Activated CD4-positive, alpha-beta T cell treated with anti-CD3 and anti-CD28 coated beads, Interleukin-2, amount 50 U/mL, for 4 hours (primary cell): ENCODE measurements around the gene ASB12.
"Not testable (repeated sequence)": the region's sequence is repeated elsewhere in the genome, so short reads cannot be mapped to it uniquely, and the experiment has no call there.

Experiments
- DNase-seq, 2 experiments: peaks; one replicate each; pipeline ENCODE4 v3.0.0-alpha.2; 2020

ASB12 gene, protein sequence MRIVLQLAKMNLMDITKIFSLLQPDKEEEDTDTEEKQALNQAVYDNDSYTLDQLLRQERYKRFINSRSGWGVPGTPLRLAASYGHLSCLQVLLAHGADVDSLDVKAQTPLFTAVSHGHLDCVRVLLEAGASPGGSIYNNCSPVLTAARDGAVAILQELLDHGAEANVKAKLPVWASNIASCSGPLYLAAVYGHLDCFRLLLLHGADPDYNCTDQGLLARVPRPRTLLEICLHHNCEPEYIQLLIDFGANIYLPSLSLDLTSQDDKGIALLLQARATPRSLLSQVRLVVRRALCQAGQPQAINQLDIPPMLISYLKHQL

DNA sequence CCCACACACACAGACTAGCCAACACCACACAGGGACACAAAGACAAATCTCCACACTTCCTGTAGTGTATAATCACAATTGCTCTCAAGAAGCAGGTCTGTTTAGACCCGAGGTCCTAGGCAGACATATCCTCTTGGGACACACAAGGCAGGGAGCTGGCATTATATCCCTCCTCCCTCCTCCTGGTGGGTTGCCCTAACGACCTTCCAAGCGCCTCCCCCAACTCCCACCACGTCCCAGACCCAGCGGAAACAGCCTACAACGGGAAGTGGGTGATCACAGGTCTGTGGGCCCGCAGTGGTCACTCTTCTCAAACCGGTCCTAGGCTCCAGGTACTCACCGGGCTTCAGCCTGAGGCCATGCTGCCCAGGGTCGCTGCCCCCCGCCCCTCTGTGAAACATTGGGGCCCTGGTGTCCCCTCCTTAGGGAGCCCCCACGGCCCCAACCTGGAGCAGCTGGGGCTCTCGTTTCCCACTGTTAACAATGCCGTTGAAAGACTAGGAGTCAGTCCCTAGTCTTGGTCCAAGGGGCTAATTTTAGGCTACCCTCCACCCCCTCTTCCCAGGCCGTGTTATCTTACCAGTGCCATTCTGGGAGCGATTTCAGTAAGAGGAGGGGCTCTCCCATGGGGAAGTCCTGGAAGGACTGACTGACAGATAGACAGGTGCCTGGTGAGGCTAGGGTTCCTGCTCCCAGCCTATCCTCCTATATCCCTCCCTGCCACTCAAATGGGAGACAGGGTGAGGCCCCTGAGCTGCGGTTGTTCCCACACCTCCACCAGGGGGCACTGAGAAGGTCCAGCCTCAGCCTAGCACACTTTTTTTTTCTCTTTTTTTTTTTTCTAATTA, at the start of gene ASB12:
ASB12 (minus strand) TSS at position 485 of the 848 bp plus-strand sequence. CDS start 4,957 bp downstream, outside the sequence.
- no peak for DNase-seq

DNA sequence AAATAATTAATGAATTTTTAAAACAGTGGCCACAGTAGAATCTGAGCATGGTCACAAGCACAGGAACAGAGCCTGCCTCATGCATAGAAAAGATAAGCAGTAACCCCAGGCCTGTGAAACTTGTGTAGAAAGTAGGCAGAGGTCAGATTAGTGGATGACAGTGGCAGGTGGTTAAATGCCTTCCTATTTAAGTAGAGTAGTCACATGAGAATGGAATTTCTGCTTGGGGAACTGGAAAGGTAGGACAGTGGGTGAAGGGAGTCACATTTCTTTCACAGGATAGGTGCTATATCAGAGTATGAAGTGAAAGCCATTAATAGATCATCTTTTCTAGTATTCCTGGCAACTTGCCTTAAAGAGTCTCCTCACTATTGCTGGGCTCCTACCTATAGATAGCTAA, 34.9 kb upstream of the ASB12 start:
- DNase-seq, result no peak

DNA sequence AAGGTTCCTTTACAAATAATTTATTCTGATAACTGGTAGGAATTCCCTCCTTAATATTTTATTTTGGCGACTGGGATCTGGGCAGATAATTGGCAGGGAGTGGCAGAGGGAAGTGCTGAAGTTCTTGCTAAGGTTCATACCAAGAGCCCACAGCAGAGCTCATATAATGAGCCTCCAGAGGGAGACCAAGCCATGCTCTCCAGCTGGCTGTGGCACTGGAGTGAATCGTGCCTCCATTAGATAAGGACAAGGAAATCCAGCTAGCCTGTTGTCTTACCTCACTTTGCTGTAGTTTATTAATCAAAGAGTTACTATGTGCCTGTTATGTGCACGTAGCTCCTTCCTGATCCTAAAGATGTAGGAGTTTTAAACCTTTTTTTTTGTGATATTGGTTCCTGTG, 1.3 kb downstream of the ASB12 start:
- no peak for DNase-seq

DNA sequence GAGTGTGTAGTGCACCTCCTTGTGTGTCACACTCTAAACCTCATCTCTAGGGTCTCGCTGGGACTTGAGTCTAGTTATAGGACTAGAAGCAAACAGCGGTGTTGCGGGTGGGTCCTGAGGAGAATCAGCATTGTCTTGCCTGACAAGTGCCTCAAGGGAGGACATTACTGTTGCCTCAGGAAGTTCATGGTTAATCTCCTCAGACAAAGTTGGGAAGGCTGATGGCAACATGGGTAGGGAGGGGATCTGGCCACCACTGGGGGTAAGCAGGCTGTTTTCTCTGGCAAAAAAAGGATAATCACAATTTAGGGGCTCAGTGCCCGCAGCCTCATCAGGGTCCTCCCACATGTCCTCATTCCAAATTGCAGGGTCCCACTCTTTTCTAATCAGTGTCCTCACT, 12.4 kb downstream of the ASB12 start:
- no peak for DNase-seq

DNA sequence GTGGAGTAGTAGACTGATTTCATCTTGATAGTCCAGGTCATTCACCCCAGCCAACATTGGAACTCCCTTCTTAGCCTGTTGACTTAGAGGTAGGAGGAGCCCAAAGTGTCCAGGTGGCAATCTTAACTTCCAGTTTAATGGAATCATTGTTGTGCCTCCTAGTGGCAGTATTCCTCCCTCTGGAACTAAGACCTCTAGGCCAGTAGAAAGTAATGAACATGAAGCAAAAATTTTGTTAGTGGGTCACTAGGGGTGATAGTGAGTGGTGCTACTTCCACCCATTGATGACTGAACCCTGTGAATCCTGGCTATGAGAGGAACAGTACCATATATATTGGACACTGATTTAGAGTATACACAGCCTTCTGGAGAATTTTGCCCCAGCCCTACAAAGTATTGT, 16.4 kb downstream of the ASB12 start:
- not testable (repeated sequence) for DNase-seq

DNA sequence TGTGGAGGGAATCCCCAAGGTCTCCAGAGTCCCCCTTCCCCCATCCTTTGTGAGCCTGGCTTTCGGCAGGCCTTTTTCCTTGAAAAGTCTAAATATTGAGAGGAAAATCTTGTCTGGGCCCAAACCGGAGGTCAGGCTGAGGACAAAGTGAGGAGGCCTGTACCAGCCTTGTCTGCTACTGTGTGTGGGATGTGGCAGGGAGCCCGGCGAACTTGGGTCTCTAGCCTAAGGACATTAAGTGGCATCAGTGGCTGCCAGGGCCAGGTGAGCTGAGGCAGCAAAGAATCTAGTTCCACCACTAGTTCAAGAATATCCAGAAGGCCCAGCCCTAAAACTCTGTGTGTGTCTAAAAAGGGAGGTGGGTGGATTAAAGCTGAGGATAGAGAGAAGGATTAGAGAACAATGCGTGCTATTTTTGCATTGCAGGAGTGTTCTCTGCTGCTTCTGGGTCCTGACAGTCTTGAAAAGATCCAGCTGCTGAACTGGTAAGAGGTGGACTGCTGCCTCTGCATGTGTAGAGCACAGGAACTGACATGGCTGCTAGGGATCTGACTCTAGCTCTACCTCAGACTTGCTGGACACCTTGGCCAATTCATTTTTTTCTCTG, 23.7 kb downstream of the ASB12 start:
- no peak for DNase-seq

DNA sequence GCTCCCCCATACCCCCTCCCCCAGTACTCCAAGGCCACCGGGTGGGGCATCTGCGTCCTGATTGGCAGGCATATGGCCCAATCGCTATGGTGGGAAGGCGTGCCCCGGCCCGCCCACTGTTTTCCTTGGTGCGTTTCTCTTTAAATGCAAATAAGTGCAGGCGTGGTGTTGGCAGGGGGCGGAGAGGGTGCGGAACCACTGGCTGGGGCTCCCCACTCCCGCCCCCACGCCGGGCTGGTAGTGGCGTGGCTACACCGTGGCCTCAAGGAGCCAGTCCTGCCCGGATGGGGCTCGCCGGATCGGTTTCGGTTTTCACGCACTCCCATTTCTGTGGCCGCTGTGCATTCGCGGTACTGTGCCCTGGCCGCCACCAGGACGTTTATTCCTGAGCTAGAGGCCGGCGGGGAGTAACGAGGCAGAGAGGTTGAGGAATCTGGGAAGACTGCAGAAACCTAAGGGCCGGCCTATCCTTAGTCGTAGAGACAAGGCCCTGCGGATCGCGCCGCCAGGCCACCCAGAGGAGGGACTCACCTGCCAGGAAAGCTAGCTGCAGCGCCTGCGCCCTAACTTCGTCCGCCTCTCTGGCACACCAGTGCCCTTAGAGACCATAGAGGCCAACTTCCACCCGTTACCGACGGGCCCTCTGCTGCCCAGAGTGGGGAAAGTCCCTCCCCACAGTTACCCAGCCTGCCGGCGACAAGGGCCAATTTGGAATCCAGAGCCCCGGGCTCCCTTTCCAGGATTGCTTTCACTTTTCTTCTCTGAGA, 24.5 kb downstream of the ASB12 start:
- peak; percentile 82 to 83 for DNase-seq

DNA sequence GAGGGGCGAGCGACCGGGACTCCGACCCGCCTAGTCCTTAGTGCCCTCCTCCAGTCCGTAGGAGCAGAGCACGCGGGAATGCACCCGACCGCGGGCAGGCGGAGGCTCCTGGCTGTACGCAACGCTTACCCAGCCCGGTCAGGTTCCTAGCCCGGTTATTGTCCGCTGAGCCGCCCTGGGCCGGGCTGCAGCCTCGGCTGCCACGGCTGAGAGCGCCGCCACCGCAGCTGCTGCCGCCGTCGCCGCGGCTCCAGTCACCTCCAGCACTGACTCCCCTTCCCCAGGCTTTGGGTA, 25.0 kb downstream of the ASB12 start, which contains the start of gene AMER1:
AMER1 (minus strand) TSS at position 268 of the 294 bp plus-strand sequence. CDS start 12,422 bp downstream, outside the sequence.
- no peak for DNase-seq

DNA sequence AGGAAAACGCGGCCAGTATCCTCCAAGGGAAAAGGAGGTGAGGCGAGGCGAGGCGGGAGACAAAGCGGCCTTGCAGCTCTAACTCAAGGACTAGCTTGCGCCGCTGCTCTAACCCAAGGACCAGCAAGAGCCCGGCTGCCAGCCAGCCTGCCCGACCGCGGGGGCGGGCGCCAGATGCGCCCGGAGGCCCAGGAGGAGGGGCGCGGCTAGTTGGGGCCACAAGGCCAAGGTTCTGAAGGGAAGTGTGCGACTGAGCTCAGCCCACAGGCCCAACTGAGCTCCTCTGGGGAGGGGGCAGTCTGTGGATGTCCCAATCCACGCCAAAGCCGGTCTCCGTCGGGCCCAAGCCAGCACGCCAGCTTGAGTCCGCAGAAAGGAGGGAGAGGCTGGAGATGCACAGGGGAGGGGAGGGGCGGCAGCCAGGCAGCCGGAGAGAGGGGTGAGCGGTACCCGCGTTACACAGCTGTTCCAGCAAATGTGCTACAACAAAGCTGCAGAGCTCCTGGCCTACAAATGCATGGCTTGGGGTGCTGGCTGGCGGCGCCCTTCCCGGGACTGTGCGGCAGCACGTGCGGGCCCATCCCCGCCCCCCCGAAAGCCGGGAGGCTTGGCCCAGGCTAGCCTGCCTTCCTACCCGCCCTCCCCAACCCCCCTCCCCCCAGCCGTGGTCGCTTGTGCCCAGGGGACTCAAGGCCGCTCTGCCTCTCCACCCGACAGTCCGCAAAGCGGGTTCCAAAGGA, 25.5 kb downstream of the ASB12 start:
- peak in 1 of 2 experiments; percentile 0 for DNase-seq

DNA sequence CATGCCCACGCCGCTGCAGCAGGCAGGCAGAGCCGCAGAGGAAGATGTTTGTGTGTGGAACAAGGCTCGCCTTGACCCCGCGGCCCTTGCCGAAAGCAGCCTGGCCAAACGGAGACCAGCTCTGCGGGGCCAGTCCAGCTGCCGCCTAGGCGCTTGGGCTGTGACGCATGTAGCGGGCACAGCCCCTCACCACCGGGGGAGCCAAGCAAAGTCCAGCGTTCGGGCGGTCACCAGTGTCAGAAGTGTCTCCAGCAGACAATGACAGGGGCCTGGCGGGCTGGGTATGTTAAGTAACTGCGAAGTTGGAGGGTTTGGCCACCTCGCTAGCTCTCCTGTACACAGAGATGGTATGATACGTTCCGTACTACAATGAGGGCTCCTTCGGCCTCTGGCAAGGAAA, 26.2 kb downstream of the ASB12 start:
- DNase-seq, result no peak

DNA sequence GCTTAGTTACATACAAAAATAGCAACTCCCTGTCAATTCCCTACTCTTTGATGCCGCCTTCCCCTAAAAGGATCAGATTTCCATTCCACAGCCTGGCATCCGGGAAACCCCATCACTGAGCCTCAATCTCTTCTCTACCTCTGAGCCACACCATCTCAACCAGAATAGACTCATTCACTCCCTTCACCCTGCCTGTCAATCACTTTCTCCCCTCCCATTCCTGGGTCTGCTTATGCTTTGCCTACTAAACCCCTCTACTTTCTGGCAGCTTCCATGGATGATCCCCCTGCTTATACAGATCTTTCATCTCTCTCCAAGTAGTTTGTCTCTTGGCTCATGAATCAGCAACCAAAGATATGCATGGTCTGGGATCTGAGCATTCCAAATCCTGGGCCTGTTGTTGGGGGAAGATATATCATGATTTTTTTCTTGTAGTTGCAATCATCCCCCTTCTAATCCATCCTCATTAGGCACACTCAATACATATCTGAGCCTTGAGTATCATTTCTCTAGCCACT, 27.5 kb downstream of the ASB12 start:
- DNase-seq, result no peak

DNA sequence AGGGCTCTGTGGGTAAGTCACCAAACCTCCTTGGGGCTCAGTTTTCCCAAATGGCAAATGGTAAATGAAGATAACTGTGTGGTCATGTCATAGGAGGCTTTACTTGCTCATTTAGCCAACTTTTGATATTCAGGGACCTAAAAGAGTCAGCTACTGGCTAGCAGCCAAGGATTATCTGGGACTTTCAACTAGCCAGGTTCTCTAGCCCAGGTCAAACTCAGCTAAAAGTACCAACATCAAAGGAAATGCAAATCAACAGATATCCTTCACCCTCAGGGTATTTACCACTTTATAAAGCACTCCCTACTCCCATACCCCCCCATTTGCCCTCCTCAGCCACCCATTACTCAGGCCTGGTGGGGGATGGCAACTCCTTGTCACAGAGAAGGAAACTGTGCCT, 32.4 kb downstream of the ASB12 start:
- DNase-seq, result no peak

DNA sequence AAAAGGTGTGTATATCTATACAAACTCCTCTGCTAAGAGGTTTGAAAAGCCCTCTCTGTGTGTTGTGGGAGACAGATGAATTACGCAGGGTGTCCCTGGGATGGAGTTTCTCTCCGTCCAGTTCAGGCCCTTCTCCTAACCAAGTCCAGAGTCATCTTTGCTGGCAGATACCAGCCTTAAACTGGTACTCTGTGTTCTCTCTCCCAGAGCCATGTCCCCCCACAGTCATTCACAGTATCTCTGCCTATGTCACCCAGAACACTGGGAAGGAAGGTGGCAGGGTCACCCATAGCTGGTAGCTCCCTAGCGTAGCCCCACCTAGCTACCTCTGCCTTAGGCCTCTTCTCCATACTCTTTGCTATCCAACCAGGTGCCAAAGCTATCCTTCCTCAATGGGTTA, 33.8 kb downstream of the ASB12 start:
- DNase-seq, result no peak

DNA sequence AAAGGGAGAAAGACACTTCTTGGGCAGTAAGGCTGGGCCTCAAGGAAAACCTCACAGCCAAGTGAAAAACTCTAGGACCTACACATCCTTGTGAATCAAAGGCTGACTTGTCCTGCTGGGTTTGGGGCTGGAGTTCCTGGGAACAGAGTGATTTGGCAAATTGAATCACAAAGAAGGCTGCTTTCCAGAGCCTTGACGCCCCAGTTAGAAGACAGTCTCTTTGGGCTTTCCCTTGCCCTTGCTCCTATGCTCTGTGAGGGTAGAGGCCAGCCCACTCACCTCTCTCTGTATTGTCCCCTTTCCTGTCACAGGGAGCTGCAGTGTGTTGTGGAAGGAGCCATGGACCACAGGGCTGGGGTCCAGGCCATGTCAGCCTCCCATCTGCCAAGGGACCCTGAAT, 34.5 kb downstream of the ASB12 start:
- no peak for DNase-seq

DNA sequence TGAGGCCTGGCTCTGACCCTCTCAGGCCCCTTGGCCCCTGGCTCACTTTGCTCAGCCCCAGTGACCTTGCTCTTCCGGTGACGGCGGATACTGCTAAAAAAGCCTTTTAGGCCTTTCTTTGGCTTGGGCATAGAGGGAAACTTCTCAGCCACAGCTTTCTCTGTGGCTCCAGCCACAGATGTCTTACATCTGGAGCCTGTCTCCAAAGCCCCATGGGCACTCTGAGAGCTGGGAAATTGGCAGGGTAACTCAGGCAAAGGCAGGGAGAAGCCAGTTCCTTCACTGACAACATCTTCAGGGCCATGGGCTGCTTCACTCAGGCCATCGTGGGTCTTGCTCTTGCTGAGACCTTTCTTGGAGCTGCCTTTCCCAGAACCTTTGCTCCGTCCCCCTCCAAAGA, 37.7 kb downstream of the ASB12 start:
- no peak for DNase-seq

DNA sequence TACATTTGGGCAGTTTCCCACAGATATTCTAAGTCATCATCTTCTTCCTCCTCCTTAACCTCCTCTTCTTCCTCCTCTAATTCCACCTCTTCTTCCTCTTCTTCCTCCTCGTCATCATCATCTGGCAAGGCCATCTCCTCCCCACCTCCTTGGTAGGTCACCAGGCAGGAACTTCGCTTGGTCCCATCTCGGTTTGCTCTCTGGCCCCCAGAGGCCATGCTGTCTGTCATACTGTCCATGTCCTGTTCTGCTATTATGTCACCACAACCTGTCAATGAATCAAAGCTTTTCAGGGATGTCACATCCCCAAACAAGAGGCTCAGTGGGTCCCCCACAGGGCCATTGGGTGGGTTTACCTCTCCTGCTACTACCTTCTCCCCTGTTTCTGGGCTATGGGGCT, 38.4 kb downstream of the ASB12 start:
- DNase-seq, result no peak

DNA sequence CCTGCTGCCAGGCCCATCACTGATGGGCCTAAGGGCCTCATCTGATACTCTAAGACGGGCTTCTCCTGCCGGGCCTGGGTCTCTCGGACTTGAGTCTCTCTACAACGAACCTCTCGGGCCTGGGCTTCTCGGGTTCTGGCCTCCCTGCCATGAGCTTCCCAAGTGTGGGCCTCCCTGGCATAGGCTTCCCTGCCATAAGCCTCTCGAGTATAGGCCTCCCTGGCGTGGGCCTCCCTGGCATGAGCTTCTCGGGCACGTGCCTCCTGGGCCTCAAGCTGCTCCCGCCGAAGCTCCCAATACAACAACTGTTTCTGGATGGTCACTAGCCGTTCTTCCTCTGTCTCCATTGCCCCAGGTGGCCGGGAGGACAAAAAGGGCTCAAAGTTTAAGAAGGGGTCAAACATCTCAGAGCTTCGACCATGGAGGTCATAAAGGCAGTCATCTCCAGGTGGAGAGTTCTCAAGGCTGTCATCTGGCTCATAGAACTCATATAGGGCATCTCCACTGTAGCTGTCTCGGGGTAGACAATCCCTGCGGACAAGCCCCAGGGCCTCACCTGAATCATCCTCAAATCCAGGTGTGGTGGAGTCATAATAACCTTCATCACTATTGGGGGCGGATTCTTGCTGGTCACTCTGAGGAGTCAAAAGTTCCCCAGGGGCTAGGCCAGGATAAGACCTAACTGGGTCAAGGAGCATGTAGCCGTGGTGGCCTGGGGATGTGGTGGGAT, 39.0 kb downstream of the ASB12 start:
- no peak for DNase-seq

DNA sequence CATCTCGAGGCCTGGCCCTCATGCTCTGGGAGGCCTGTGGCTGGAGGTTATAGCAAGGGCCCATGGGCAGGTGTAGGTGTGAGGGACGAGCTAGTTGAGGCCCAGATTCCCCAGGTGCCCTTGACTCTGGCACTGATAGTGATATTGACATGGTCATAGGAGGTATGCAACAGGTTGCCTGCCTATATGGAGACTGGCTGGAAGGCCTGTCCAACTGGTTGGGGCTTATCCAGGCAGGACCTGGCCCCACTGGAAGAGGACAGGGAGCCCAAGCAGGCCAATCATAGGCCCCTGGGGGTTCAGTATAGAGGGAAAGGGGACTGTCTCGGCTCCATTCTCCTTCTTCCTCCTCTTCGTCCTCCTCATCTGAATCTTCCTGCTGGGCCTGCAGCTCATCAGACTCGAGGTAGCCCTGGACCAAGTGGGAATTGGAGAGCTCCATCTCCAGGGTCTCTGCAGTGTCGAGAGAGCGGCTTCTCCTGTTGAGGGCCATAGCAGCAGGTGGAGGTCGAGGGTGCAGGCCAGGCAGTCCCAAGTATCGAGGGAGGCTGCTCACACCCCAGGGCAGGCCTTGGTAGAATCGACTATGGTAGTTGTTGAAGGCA, 40.2 kb downstream of the ASB12 start:
- DNase-seq, result no peak

DNA sequence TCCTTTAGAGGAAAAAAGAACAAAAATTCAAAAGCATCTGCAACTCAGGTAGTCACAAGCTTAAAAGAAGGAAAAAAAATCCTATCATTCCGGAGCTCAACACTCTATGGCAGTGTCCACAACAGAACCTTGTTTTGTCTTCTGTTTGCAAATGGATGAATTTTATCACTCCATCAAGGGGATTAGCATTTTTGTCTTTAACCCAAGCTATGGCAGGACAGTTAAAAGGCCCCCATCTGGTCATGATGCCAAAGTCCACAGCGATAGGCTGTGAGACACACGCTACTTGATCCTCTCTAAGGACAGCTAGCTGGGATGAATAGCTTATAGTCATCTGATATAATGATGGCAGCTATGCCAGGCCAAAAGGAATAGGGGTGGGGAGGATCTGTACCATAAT, 41.5 kb downstream of the ASB12 start:
- no peak for DNase-seq

DNA sequence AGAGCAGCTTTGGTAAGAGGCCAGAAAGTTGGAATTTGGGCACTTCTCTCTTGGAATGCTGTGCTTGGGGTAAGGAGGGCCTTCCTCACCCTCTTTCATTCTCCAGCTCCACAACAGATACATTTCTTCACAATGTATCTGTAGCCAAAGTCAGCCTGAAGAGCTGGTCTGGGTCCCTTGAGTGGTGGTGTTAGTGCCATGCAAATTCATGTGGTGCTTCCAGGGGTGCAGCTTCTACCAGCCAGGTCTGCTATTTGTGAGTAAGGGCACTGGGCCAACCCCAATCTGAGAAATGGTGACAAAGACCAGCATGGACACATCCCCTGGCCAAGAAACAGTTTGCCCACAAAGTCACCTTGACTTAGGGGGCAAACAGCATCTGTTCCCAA, 42.7 kb downstream of the ASB12 start:
- DNase-seq, result no peak
